ENCODE data around the gene ZMIZ1.

ZMIZ1 gene

DNA sequence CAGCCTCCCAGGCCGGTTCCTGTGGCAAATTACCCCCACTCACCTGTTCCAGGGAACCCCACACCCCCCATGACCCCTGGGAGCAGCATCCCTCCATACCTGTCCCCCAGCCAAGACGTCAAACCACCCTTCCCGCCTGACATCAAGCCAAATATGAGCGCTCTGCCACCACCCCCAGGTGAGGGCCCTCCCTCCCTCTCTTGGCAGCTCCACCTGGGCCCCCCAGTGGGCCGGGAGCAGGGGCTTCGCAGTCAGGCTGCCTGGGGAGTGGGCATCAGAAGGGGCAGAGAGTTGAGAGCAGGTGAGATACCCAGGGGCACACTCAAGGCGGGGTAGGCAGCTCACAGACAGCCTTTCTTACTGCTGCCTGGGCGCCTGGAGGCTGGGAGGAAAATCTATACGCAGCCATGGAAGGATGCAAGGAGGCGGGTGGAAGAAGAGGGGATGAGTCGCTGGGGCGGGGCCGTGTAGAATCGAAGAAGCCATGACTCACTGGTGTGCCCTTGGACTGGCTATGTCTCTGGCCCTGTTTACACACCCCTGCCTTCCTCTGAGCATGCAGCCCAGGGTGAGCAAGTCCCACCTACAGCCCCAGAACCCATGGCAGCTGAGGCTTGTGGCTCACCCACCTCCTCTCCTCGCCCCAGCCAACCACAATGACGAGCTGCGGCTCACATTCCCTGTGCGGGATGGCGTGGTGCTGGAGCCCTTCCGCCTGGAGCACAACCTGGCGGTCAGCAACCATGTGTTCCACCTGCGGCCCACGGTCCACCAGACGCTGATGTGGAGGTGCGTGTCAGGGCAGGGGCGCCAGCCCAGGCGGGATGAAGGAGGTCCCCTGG is 229.9 kb downstream of the ZMIZ1 start:
- no peak for DNase-seq

DNA sequence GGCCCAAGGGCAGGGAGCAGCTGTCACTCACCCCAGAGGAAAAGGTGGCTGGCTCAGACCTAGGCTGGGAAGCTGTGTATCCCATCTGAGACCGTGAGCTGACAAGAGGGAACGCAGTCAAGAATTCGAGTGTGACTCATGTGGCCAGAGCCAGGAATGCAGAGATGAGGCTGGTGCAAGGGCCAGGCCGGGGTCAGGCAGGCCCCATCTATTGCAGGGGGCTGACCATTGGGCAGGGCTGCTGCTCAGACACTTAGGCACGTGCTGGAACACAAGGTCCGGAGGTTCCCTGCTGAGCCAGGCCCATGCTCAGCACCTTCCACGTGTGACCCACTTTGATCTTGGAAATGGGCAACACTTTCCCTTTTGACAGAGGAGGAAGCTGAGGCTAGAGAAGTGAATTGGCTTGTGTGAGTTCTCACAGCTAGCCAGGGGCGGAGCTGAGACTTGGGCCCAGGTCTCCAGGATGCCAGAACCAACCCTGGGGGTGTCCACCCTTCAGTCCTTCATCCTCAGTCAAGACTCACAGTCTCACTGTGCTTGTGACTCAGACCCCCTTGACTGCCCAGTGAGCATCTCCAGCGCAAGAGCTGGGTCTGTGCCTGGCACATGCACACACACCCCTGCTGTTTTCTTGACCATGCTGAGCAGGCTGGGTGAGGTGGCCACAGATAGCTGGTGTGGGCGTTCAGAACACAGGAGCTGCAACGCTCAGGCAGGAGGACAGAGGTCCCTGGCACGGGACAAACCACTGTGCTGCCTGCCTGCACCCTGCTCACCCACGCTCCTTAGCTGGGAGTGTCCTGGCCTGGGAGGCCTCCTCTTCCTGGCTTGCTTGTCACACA is 230.9 kb downstream of the ZMIZ1 start:
- no peak for DNase-seq

DNA sequence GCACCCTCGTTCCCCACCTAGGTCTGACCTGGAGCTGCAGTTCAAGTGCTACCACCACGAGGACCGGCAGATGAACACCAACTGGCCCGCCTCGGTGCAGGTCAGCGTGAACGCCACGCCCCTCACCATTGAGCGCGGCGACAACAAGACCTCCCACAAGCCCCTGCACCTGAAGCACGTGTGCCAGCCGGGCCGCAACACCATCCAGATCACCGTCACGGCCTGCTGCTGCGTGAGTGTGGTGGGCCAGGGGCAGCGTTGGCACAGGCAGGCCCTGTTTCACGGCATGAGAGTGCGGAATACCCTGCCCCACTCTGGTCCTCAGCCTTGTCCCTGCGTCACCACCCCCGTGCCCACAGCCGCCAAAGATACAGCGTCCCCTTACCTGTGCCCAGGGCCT is 231.9 kb downstream of the ZMIZ1 start:
- DNase-seq, result no peak

DNA sequence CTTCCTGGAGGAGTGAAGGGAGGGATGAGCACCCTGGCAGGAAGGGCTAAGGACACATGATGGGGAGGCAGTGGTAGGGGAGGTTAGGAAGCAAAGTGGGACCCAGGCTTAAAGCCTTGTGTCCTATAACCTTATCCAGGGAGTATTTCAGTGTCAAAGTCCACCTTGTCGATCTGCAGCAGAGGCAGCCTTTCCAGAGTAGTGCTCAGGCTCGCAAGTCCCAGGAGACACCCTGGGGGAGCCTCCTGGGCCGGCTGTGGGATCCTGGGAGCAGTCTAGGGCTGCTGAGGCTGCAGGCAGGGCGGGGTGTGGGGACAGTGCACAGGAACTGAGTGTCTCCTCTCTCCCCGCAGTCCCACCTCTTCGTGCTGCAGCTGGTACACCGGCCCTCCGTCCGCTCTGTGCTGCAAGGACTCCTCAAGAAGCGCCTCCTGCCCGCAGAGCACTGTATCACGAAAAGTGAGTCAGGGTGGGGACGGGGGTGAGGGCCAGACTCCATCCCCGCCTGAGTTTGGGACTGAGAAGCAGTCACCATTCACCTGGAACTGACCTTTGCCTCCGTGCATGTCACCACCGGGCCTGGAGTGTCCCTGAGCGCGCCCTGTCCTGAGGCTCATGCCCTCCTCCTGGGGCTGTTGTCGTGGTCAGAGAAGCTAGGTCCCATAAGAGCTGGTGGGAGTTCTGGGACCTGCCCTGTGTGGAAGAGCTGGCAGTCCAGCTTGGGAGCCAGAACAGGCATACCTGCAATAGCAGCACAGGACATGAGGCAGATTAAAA is 233.2 kb downstream of the ZMIZ1 start:
- DNase-seq, result no peak

DNA sequence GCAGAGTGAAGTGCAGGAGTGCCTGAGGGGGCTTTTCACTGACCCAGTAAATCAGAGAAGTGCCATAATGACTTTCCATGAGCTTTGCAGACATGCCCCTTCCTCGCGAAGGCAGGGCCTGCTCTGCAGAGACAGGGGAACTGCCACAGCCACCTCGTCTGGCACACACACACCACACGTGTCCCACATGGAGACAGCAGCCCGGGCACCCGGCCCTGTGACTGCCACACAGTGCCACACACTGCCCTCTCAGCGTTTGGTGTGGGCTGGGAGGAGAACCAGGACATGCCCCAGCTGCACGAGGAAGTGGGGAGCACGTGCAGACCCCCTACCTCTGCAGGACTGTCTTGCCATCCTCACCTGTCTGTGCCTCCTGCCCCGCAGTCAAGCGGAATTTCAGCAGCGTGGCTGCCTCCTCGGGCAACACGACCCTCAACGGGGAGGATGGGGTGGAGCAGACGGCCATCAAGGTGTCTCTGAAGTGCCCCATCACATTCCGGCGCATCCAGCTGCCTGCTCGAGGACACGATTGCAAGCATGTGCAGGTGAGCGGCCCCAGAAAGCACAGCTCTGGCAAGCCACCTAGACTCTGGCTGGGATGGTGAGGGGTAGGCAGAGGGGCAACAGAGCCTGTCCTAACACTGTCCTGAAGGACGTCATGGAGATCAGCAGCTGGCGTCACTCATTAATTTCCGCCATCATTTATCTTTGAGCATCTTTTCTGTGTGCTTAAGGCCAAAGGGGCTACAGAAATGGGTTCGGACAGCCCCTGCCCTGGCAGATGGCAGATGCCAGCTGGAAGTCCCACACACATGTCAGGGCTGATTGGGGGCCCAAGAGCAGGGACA is 235.1 kb downstream of the ZMIZ1 start:
- DNase-seq, result no peak

DNA sequence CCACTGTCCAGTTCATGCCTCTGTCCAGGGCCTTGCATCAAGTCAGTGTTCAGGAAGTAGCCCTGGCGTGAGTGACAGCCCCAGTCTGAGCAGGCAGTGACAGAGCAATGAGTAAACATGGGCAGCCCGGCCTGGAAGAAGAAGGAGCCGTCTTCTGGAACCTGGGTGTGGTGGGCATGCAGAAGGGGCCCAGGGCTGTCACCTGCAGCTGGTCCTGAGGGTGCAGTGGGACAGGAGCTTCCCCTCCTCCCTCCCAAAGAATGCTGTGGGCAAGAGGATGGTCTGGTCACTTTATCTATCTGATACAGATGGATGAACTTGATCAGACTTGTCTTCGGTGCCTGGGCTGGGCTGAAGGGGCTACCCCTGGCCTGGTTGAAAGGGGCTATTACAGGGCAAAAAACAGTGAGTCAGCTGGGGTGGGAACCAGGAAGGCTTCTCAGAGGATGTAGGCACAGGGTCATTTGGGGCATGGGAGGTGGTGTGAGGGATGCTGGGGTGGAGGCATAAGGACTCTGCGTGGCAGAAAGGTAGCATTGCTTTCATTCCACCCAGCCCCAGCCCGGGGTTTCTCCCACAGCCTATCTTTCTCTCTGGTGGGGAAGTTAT is 235.8 kb downstream of the ZMIZ1 start:
- DNase-seq, result no peak

DNA sequence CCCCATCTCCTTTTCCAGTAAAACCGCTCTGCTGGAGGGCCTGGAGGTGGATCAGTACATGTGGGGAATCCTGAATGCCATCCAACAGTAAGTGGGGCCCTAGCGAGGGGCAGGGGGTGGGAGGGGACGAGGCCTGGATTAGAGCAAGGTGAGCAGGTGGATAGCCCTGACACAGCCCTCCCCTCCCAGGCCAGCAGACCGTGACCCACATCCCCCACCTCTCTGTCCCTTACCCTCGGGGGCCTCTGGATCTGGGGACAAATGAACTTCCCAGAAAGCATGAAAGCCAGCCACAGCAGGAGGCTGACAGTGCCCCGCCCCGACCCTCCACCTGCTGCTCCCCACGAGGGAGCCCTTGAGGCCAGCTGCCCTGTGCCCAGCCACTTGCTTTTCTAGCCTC is 236.7 kb downstream of the ZMIZ1 start:
- DNase-seq, result no peak

DNA sequence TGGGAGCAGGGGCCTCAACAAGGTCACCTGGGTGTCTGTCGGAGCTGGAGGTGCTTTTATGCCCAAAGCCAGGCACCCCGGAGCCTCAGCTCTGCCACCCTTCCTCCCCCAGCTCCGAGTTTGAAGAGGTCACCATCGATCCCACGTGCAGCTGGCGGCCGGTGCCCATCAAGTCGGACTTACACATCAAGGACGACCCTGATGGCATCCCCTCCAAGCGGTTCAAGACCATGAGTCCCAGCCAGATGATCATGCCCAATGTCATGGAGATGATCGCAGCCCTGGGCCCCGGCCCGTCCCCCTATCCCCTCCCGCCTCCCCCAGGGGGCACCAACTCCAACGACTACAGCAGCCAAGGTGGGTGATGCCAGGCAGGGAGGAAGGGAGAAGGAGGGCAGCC is 237.2 kb downstream of the ZMIZ1 start:
- DNase-seq, result no peak

DNA sequence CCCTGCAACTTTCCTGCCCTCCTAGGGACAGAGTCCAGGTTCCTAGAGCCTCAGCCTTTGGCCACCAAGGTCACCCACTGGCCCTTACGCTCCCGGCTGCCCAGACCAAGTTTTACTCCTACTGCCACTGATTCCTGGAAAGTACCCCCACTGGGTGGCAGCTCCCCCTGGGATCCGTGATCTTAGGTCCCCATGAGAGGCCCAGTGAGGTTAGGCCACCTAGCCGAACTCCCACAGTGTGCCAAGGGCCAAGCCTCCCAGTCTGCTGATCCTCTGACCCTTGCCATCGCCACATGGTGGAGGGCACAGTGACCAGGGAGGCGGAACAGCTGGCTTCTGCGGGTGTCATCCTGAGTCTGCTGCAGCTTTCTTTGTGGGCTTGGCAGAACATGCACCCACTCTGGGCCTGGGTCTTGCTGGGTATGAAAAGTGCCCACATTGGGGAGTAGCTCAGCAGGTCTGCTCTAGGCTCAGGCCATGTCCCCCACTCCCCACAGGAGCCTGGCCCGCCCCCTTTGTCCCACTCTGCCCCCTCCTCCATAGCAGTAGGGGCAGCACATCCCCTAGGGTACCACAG is 238.0 kb downstream of the ZMIZ1 start:
- no peak for DNase-seq

DNA sequence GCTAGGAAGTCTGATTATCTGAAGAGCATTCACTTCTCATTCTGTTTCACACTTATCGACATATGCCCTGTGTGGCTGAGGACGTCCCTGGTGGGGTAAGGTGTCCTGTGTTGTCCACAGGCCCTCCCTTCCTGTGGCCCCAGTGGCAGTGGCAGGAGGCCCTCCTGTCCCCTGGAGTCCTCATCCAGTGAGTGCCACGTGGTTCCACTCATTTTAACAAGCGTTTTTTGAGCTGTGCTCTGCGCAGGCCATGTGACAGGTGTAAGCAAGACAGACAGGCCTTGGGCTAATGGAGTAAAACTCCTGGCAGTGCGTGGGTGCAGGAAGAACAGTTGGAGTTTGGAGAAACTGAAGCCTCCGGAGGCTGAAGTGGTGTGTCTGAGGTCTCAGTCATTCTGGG is 239.2 kb downstream of the ZMIZ1 start:
- DNase-seq, result no peak

DNA sequence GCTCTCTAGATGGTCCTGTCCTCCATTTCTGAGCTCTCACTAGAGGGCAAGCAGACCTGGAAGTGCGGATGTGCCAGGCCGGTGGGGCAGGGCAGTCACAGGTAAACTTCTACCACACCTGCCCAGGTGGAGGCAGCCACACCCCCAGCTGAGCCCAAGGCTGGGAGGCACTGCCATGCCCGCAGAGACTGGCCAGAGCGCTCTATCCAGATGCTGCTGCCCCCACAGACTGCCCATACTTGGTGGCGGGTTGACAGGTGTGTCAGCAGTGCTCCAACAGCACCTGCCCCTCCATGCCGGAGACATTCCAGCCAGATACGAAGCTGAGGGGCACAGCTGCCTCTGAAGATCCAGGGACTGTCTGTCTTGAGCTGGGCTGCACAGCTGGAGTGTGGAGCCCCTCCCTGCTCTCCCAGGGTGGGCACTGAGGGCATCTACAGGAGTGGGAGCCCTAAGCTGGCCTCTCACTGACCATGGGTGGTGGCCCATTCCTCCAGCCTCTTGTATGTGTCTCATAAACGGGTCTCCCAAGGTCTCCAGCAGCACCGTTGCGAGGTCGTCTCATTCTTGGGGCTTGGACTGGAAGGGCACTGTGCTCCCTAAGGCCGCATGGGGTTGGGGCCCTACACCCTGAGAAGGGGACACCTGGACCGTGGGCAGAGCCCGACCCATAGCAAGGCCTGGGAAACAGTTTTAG is 240.4 kb downstream of the ZMIZ1 start:
- DNase-seq, result no peak

DNA sequence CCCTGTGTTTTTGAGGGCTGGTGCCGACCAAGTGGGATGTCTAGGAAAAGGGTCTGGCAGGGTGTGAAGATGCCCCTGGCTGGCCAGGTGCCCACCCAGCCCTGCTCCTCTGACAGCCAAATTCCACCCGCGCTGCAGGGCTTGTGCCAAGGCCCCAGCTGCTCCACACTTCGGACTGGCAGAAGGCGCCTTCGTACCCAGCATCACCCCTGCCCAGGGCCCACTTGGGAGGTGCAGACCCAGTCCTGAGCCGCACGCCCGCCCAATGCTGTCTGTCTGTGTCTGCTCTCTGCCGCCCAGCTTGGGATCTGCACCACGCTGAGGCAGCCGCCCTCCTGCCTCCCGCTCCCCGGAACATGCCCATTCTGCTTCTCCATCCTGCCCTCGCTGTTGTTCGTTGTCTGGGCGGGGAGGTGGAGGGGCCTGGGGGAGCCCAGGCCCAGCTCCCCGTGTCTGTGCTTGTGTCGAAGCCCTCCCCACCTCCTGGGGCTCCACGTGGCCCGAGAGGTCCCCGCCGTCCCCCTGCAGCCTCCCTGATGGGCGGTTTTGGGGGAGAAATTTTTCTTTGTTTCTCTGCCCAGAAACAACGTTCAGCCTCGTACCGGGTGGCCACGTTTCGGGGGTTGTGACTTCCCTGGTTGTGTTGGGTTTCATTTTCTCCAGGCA is 241.6 kb downstream of the ZMIZ1 start:
- DNase-seq, result no peak

DNA sequence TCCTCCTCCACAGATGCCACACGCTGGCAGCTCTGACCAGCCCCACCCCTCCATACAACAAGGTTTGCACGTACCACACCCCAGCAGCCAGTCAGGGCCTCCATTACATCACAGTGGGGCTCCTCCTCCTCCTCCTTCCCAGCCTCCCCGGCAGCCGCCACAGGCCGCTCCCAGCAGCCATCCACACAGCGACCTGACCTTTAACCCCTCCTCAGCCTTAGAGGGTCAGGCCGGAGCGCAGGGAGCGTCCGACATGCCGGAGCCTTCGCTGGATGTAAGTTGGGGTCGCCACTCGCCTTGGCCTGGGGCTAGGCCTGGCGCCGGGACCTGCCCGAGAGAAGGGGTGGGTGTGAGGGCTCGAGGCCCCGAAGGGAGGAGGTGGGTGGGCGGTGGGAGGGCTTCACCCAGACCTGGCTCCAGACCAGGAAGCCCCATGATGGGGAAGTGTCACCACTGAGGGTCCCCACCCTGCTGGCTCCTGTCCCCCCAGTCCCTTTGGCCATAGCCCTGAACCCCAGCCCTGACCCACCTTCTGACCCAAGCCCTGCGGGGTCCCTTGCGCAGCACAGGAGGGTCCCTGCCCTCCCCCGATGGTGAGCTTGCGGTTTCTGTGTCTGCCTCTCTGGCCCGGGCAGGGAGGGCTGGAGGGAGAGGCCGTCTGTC is 242.3 kb downstream of the ZMIZ1 start:
- DNase-seq, result no peak

DNA sequence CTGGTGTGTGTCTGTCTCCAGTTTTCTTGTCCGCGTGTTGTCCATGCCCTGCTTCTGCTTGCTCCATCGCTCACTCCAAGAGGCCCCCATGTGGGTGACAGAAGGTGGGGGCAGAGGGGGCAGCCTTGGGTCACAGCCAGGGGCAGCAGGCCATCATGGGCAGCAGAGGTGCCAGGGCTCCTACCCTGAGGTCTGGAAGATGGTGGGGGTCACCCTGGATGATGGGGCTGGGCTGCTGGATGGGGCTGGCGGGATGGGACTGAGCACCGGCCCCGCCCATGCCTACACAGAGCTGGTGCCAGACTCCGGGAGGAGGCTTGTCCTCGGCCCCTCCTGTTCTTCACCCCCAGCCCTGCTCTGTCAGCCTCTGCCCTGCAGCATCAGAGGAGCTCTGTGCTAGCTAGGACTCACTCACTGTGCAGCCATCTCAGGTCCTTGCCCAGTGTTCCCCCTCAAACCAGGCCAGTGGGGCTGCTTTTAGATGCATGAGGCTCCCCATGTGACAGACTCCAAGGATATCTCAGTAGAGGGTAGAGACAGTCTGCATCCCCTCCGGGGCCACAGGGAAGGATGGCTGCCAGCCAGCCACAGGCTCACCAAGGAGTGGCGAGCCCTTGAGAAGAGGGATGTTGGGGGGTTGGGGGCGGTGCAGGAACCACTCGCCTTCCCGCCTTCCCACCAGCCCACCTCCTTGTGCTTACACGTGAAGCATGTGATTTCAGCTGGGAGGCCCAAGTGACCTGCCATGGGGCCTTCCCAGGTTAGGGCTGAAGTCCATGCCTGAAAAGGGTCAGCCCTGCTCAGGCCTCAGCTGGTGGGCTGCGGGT is 243.0 kb downstream of the ZMIZ1 start:
- DNase-seq, result no peak

DNA sequence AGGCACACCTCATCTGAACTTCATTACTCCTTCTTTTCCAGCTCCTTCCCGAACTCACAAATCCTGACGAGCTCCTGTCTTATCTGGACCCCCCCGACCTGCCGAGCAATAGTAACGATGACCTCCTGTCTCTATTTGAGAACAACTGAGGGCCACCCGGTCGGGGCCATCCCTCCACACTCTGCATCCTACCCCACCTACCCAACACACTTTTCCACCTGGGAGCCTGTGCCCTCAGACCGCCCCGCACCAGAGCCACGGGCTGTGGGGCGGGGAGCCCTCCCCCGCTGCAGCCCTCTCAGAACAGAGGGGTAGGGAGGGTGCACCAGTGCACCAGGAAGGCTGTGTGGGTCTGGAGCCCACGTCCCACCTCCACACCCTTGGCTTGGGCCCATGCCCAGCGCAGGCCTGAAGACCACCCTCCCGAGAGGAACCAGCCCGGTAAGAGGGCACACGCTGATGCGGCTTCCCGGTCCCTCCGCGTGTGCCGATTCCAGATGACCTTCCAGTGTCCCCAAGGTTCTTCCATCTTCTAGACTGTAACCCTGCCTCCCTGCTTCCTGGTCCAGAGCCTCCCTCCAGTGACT is 243.9 kb downstream of the ZMIZ1 start:
- no peak for DNase-seq

DNA sequence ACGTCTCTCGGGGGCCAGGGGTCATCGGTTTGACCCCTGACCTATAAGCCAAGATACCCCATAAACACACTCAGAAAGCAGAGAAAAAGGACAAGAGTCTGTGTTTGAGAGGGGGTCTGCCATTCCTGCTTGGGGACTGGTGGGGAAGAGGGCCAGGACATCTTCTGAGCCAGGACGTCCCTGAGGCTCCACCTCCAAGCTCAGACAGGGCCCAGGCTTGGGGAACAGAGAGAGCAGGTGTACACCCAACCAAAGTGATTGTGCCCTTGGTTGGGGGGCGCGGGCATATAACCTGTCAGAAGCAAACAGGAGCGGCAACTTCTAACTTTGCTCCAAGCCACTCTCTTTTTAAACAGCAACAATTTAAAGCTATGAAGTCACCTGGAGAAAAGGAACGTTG is 244.6 kb downstream of the ZMIZ1 start:
- no peak for DNase-seq

DNA sequence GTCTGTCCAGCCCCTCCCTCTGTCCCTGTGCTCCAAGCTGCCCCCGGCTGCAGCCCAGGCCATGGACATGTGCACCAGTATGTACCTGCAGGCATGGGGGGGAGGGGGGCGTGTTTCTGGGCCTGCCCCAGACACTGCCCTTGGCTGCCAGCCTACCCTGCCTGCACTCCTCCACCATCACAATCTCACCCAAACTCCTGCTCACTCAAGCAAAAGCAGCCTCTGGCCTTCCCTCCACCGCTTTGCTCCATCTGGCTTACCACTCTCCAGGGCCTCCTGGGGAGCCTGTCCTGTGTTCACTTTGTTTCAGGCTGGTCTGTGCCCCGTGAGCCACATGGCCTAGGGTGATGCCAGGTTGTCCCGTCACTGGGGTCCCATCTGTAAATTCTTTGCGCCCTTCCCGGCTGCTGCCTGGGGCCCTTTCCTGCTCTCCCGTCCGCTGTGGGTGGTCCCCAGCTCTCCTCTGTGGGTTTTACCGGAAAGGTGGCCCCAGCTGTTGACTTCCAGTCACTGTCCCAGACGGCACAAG is 245.2 kb downstream of the ZMIZ1 start:
- DNase-seq, result no peak

All from activated CD4-positive, alpha-beta T cell treated with anti-CD3 and anti-CD28 coated beads for 1 hour (primary cell).